Glomerular endothelial cell (primary cell): ENCODE results near the gene LBX1. TPM values are rescaled to one million over a fixed set of nuclear protein-coding genes. Genes with fewer than 3 reads are reported as not detected.

Source experiments
- DNase-seq: peaks from one replicate; pipeline ENCODE4 v3.0.0-alpha.2; 2011; ENCODE audit warnings: low read depth, low spot score; ENCODE audit errors: extremely low read depth
- total RNA-seq: library from RNA; depleted of rRNA; stranded (reverse); fragments of >200 nt; gene quantifications from 2 replicates; pipeline ENCODE4 v1.2.3, GENCODE V29; 2015

The LBX1 gene
- total RNA-seq, 1 donor from 2014 or later, result not detected

GRCh38 chr10:101226491-101227428 is 2.5 kb downstream of the LBX1 start:
- no peak for DNase-seq

DNA sequence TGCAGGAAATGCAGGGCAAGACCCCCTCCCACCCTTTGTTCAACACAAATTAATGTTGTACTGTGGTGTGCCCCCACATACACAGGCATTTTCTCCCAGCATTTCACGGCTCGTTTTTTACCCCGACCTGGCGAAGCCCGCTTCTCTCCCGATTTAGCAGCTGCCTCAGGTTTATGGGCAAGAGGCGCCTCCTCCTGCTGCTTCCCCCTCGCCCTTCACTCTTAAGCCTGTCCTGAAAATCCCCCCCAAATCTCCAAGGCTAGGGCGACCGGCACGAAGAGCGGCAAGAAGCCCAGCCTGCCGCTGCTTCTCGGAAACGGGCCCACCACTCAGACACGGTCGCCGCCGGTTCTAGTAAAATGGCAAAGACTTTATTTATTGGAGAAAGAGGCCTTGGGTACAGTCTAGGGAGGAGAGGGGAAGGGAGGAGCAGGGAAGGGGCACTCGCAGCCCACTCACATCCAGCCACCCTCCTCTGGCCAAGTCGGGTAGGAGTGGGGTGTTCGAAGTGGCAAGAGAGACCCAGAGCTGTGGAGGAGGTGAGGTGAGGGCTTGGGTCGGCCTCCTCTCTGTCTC is 3.3 kb downstream of the LBX1 start:
- no peak for DNase-seq

DNA sequence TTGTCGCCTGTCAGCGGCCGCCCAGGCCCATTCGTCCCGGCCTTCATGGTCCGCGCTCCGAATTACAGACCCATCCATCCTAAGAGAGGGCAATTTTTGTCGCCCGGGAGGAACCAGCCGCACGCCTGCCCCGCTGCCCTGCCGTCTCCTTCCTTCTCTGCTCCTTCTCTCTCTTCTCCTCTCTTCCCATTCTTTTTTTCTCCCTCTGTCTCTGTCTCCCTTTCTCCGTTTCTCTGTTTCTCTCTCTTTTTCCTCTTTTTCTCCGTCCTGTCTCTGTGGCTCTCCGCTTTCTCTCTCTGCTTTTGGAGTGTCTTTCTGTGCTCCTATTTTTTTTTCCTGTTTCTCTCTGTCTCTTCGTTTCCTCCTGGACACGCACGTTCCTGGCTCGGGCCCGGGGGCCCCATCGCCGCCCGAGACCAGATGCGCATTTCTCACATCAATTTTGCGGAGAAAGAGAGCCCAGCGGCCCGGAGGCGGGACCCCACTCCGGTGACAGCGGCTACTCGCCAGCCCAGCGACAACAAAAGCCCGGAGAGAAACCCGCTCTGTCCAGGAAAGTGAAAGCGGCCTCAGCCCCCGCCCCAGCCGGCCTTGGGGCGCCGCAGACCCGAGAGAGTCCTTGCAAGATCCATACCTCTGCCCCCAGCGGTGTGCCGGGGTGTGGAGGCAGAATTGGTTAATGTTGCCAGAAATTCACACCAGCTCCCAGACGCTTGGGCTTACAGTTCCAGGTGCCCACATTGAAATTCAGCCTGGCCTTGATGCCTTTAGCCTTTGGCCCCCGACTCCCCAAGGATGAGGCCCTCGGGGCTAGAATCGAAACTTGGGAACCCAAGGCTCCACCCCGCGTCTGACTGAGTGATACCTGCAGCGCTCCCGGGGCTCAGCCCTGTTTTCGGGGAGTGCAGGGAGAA is 4.1 kb downstream of the LBX1 start:
- no peak for DNase-seq

DNA sequence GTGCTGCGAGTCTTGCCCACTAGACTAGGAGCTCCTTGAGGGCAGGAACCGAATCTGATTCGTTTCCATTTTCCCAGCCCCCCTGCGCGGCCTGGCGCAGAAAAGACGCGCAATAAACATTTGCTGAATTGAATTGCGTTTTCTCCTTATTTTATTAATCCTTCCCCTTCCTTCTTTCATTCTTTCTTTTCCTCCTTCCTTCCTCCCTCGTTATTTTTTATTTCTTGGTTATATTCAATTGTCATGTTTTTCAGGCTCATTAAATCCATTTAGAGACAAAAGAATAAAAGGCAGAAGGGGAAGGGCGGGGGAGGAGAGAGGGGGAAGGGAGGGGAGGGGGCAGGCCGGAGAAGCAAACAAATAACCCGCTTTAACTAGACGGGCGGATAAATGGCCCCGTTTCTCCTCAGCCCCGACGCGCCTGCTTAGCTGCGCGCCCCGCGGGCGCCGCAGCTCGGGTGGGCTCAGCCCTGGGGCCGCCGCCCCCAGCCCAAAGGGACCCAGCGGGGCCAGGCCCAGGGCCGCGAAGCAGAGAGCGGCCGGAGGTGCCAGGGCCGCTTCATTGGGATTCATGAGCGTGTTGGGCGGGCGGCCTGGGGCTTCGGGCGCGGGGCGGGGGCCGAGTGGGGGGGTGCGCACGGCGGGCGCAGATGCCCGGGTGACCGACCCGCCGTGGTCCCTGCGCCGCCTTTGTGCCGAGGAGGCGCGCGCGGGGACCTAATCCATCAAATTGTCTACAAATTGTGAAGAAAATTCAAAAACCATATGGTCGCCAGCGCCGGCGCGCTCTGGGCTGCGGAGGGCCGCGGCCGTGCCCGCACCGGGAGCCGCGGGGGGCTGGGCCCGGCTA is 5.0 kb downstream of the LBX1 start:
- no peak for DNase-seq

GRCh38 chr10:101223274-101224059 is 5.8 kb downstream of the LBX1 start:
- DNase-seq, result no peak

- no peak for DNase-seq
These were observed 6.5 kb downstream of the LBX1 start for GRCh38 chr10:101222683-101223273.

GRCh38 chr10:101221963-101222531 is 7.2 kb downstream of the LBX1 start:
- DNase-seq, result no peak

DNA sequence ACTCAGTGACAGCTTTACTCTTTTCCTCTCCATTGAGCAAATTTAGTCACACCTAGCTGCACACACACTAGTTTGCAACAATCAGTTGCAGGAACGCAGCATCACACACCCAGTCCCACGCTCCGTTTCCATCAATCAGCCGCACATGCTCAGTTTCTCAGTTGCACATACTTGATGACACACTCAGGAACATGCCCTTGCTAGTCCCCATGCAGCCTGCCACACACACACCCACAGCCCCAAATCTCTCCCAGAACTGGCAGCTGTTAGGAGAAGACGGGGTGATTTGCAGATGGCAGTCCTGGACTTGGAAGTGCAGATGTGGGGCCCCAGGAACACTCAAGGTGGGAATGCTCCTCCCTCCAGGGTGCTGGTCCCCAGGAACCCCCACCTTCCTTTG is 7.7 kb downstream of the LBX1 start:
- DNase-seq, result no peak

DNA sequence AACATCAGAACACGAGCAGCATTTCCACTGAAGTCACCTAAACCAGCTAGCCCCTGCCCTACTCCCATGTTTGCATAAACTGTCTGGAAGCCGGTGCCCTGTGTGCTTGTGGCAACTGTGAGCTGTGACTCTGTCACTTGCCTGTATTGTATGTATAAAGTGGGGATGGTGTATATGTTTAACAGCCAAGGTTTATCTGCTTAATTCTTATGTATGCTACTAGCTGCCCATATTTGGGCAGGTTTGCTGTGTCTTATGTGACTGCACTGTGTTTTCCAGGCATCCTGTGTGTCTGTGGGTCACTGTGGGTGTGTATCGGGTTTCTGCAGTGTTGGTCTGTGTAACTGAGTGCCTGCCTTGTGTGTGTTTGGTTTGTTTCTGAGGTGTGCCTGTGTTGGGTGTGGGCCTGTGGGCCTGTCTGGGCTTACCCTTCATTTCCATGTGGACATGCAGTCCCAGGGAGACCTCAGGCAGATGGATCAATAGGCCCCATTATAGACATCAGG is 9.3 kb downstream of the LBX1 start:
- no peak for DNase-seq

DNA sequence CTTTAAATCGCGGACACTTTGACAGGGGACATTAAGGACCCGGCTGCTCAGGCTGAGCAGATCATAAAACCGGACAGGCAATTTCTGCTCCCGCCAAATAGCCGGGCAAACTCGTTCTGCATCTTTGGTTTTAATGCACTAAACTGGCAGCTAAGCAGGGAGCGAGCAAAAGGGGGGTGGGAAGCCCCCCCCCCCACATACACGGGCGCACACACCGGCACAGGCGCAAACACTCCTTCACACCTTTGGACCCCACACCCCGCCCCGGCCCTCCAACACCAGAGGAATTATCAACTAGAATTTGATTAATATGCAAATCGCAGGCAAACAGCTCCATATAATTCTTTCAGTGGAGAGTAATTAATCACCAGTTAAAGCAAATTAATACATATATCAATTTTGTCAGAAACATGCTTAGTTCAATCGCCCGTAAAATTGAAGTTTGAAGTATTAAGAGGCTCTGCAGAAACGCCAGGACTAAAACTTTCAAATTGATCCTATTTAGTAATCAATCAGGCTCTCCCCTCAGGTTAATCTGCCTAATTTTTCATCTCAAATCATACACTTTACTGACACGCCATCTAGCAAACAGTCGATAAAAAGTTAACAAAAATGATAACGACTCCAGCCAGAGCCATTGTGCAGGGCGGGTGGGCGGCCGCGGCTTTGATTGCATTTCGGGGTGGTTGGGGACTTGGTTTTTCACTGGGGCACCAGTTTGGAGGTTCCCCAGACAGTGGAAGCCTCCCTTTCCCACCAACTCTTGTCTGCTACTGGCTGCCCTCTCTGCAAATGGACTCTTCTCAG is 9.9 kb downstream of the LBX1 start:
- no peak for DNase-seq

DNA sequence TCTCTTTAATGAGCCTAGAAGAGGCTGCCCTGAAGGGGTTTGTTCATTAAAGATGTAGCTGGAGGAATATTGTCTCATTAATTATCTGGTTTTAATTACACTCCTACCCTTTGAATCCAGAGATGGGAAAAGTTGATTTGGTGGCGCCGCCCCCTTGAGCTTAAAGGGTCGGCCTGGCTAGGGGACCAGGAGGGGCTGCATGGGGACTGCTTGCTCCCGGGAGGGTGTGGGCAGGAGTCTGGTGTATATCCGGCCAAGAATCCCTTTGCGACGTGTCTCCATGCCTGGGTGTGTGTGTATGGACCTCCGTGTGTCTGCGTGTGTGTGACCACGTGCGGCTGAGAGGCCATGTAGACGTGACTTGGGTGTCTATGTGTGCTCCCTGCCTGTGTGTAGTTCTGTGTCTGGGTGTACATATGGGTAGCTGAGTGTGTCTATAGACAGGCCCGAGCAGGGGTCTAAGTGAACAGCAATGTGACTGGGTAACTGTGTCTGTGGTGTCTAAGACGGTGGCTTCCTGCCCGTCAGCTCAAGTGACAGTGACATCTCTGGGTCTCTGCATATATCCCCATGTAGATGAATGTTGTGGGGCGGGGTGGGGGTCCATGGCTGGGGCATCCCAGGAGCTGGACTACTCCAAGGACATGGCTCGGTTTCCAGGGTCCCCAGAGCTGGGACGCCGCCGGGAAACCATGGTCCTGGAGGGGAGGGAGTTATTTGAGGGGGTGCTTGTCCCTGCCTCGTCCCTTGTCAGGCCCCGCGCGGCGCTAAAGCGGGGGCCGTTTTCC is 10.7 kb downstream of the LBX1 start:
- DNase-seq, result no peak

GRCh38 chr10:101217450-101218281 is 11.6 kb downstream of the LBX1 start:
- no peak for DNase-seq

DNA sequence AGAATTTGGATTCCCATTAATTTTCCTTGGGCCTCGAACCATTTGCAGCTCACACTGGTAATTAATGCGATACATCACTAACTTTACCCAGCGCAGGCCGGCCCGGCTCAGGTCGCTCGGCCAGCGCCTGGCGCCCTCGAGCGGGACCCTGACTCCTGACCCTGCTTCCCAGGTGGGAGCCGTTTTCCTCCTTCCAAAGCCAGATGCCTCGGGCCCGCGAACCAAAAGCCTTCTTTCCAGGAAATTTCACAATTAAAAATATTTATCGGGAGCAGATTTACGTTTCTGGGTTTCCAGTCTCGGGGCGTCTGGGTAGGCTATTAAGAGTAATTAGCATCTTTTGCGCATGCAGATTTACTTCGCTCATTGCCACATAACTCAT is 12.2 kb downstream of the LBX1 start:
- DNase-seq, result no peak

GRCh38 chr10:101216207-101217043 is 12.8 kb downstream of the LBX1 start:
- no peak for DNase-seq
